Measurements from ENCODE around the gene PLCG1. TPM values are rescaled to one million over a fixed set of nuclear protein-coding genes. Genes with fewer than 3 reads are reported as not detected.
"Not testable (repeated sequence)": the region's sequence is repeated elsewhere in the genome, so short reads cannot be mapped to it uniquely, and the experiment has no call there.

Gene PLCG1
- total RNA-seq, 6 donors from 2014 or later: 69.8 to 383 (median 99.5) TPM

DNA sequence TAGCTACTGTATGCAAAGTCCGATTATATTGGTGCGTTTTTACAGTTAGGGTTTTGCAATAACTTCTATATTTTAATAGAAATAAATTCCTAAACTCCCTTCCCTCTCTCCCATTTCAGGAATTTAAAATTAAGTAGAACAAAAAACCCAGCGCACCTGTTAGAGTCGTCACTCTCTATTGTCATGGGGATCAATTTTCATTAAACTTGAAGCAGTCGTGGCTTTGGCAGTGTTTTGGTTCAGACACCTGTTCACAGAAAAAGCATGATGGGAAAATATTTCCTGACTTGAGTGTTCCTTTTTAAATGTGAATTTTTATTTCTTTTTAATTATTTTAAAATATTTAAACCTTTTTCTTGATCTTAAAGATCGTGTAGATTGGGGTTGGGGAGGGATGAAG lies 13.7 kb upstream of the PLCG1 start:
- TF ChIP-seq POLR2A (IDR thresholded peaks at IDR 0.05): no peak
- TF ChIP-seq EP300 (IDR thresholded peaks at IDR 0.05): no peak
- TF ChIP-seq, protein P1, sequence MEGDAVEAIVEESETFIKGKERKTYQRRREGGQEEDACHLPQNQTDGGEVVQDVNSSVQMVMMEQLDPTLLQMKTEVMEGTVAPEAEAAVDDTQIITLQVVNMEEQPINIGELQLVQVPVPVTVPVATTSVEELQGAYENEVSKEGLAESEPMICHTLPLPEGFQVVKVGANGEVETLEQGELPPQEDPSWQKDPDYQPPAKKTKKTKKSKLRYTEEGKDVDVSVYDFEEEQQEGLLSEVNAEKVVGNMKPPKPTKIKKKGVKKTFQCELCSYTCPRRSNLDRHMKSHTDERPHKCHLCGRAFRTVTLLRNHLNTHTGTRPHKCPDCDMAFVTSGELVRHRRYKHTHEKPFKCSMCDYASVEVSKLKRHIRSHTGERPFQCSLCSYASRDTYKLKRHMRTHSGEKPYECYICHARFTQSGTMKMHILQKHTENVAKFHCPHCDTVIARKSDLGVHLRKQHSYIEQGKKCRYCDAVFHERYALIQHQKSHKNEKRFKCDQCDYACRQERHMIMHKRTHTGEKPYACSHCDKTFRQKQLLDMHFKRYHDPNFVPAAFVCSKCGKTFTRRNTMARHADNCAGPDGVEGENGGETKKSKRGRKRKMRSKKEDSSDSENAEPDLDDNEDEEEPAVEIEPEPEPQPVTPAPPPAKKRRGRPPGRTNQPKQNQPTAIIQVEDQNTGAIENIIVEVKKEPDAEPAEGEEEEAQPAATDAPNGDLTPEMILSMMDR (IDR thresholded peaks at IDR 0.05): no peak
- TF ChIP-seq POLR2AphosphoS5 (IDR thresholded peaks at IDR 0.05): no peak
- Histone ChIP-seq H3K27me3 (no peaks in the 10 kb centered on the region), H3K36me3 (peaks cover 37 to 75% (median 72%) of the 10 kb centered on the region in 4 donors), H3K9me3 (no peaks in the 10 kb centered on the region), H3K4me1 (no peaks in the 10 kb centered on the region), H3K4me3 (no peak overlapping the region), H3K27ac (no peak overlapping the region)
- ATAC-seq (ENCODE audit: low FRiP score in 2 of 2): no peak
- DNase-seq: no peak
- 93 to 95% methylated on average over 6 of the region's 6 CpGs for WGBS, 2 donors

DNA sequence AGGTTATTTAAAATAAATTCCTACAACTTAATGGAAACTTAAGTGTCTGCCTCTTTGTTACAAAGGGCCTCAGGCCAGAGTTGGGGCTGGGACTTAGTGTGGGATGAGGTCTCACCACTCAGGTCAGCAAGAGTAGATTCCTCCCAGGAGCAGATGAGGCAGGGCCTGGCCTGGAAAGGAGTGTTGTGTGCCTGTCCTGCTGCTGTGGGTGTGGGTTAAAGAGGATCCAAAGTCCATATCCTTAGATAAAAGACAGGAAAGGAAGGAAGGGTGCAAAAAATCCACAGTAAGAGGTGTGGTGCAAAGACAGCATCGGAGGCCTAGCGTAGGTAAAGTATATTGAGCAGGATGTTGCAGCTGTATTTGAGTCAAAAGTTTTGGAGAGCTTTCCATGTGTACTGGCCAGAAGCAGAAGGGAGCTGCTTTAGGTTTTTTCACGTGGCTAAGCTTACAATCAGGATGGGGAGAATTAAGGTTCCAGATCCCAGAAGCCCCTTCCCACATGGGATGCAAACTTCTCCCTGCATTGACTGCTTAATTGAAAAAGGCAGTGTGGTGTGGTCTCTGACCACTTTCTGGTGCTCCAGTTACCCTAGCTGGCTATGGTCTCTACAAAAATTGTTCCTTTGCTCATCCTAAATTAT lies 12.8 kb upstream of the PLCG1 start:
- no peak overlapping the region for H3K4me3 ChIP-seq
- H3K36me3 ChIP-seq: peaks cover 31 to 66% (median 64%) of the 10 kb centered on the region in 4 donors
- H3K4me1 ChIP-seq: no peaks in the 10 kb centered on the region
- no peaks in the 10 kb centered on the region for H3K27me3 ChIP-seq
- TF ChIP-seq, protein P1 (IDR thresholded peaks at IDR 0.05): no peak
- TF ChIP-seq EP300 (IDR thresholded peaks at IDR 0.05) (no peak), POLR2A (IDR thresholded peaks at IDR 0.05) (no peak), POLR2AphosphoS5 (IDR thresholded peaks at IDR 0.05) (no peak)
- DNase-seq (no peak), ATAC-seq (ENCODE audit: low FRiP score in 2 of 2) (no peak)
- no peaks in the 10 kb centered on the region for H3K9me3 ChIP-seq
- WGBS, 2 donors: 91 to 93% methylated on average over 3 of the region's 3 CpGs
- no peak overlapping the region for H3K27ac ChIP-seq

GRCh38 chr20:41125530-41126457 lies 11.5 kb upstream of the PLCG1 start:
- DNase-seq (no peak), ATAC-seq (ENCODE audit: low FRiP score in 2 of 2) (no peak)
- Histone ChIP-seq H3K4me1 (no peaks in the 10 kb centered on the region), H3K36me3 (peaks cover 31 to 54% (median 52%) of the 10 kb centered on the region in 4 donors), H3K27ac (no peak overlapping the region), H3K27me3 (no peaks in the 10 kb centered on the region), H3K9me3 (no peaks in the 10 kb centered on the region), H3K4me3 (no peak overlapping the region)
- 90 to 94% methylated on average over 6 of the region's 6 CpGs for WGBS, 2 donors
- TF ChIP-seq POLR2A (IDR thresholded peaks at IDR 0.05) (no peak), POLR2AphosphoS5 (IDR thresholded peaks at IDR 0.05) (no peak), EP300 (IDR thresholded peaks at IDR 0.05) (no peak)
- TF ChIP-seq, protein P1 (IDR thresholded peaks at IDR 0.05): no peak

DNA sequence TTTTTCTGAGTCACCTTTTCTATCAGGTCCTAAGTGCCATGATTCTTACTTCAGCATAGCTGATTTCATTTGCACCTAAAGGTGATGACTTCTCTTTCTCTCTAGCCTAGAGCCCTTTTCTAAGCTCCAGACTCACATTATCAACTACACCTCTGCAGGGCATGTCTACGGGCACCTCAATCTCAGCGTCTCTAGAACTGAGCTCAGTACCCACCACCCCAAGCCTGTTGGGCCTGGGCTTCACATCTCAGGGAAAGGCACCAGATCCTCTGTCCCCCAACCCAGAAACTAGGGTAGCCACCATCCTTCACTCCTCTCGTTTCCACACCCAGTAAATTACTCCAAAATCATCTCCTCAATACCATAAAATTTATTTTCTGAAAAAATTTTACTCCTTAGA lies 10.6 kb upstream of the PLCG1 start:
- Histone ChIP-seq H3K4me3 (no peak overlapping the region), H3K27ac (no peak overlapping the region), H3K4me1 (no peaks in the 10 kb centered on the region), H3K27me3 (no peaks in the 10 kb centered on the region), H3K9me3 (no peaks in the 10 kb centered on the region), H3K36me3 (peaks cover 22 to 45% (median 43%) of the 10 kb centered on the region in 4 donors)
- no peak for TF ChIP-seq POLR2A (IDR thresholded peaks at IDR 0.05)
- TF ChIP-seq, protein P1 (IDR thresholded peaks at IDR 0.05): no peak
- WGBS, 2 donors: 94 to 96% methylated on average over 3 of the region's 3 CpGs
- DNase-seq (no peak), ATAC-seq (ENCODE audit: low FRiP score in 2 of 2) (no peak)

- peaks cover 7 to 29% (median 28%) of the 10 kb centered on the region in 4 donors for H3K36me3 ChIP-seq
- H3K27me3 ChIP-seq; H3K4me1 ChIP-seq; DNase-seq; H3K4me3 ChIP-seq; H3K27ac ChIP-seq; ATAC-seq (ENCODE audit: low FRiP score in 2 of 2); H3K9me3 ChIP-seq: not testable (repeated sequence)
- WGBS, 2 donors: no CpG with 5 or more reads among the region's 3 CpGs
Measured at GRCh38 chr20:41128317-41128716, 9.0 kb upstream of the PLCG1 start.

Data from upper lobe of left lung (tissue), 6 donors.